CD14-positive monocyte (primary cell): ENCODE measurements around the gene ZSCAN2. TPM values are rescaled to one million over a fixed set of nuclear protein-coding genes. Genes with fewer than 3 reads are reported as not detected.

Experiments
- DNase-seq, 3 donors: peaks; one replicate each; pipeline ENCODE4 v3.0.0-alpha.2; 2011 to 2022
- H2AFZ ChIP-seq: 2 replicates; pipeline ENCODE4 v1.6.0; 2012; ENCODE audit warnings: mild to moderate bottlenecking, low read depth, low read length, inconsistent platforms; ENCODE audit not compliant: insufficient read depth, poor library complexity, severe bottlenecking
- H3K27ac ChIP-seq, 2 donors: 1 replicate in 1 of 2; 2 replicates in 1 of 2; pipeline ENCODE4 v1.5.1; 2012 to 2013; ENCODE audit warnings: low read length in 2 of 2, control low read depth in 1 of 2, inconsistent platforms in 1 of 2, low read depth in 1 of 2, mild to moderate bottlenecking in 1 of 2
- H3K27me3 ChIP-seq, 2 donors: one replicate each; pipeline versions ENCODE4 v1.6.0 to v1.6.1; 2011 to 2013; ENCODE audit warnings: low read length in 2 of 2; ENCODE audit not compliant: control insufficient read depth in 2 of 2, insufficient read depth in 2 of 2
- H3K36me3 ChIP-seq, 2 donors: replicated peaks in 1 of 2; 1 replicate in 1 of 2; 2 replicates in 1 of 2; pipeline versions ENCODE4 v1.5.1 to v1.6.1; 2012 to 2013; ENCODE audit warnings: low read length in 2 of 2, control low read depth in 1 of 2, inconsistent platforms in 1 of 2, mild to moderate bottlenecking in 1 of 2; ENCODE audit not compliant: insufficient read depth in 2 of 2, control insufficient read depth in 1 of 2
- H3K4me1 ChIP-seq, 2 donors: 1 replicate in 1 of 2; 2 replicates in 1 of 2; pipeline versions ENCODE4 v1.5.1 to v1.6.1; 2012 to 2013; ENCODE audit warnings: low read length in 2 of 2, control low read depth in 1 of 2, inconsistent platforms in 1 of 2, mild to moderate bottlenecking in 1 of 2, moderate library complexity in 1 of 2; ENCODE audit not compliant: insufficient read depth in 2 of 2, control insufficient read depth in 1 of 2
- H3K4me2 ChIP-seq: replicated peaks from 2 replicates; pipeline ENCODE3; 2012; ENCODE audit warnings: low read length, moderate library complexity, mild to moderate bottlenecking; ENCODE audit not compliant: poor library complexity, severe bottlenecking; ENCODE audit errors: extremely low read depth
- H3K4me3 ChIP-seq, 3 experiments: fragments of 200-600 bp in 1 of 3; sonication (generic) in 1 of 3; replicated peaks in 1 of 3; 1 replicate in 2 of 3; 2 replicates in 1 of 3; pipeline ENCODE4 v1.5.1; 2011 to 2013; ENCODE audit warnings: low read length in 3 of 3, mild to moderate bottlenecking in 3 of 3, control low read depth in 2 of 3, low read depth in 2 of 3, inconsistent platforms in 1 of 3, moderate library complexity in 1 of 3
- H3K79me2 ChIP-seq: 2 replicates; pipeline ENCODE4 v1.6.0; 2012; ENCODE audit warnings: mild to moderate bottlenecking, control low read depth, inconsistent platforms, low read length, moderate library complexity; ENCODE audit not compliant: insufficient read depth
- H3K9ac ChIP-seq: 2 replicates; pipeline ENCODE4 v1.6.0; 2017; ENCODE audit warnings: low read length, mild to moderate bottlenecking; ENCODE audit not compliant: insufficient read depth, poor library complexity, severe bottlenecking
- H3K9me3 ChIP-seq, 2 donors: replicated peaks in 1 of 2; 1 replicate in 1 of 2; 2 replicates in 1 of 2; pipeline versions ENCODE4 v1.5.1 to v1.6.1; 2012 to 2013; ENCODE audit warnings: low read length in 2 of 2, control low read depth in 1 of 2; ENCODE audit not compliant: control insufficient read depth in 1 of 2, insufficient read depth in 1 of 2
- H4K20me1 ChIP-seq: 2 replicates; pipeline ENCODE4 v1.6.0; 2012; ENCODE audit warnings: mild to moderate bottlenecking, low read length, control low read depth, moderate library complexity; ENCODE audit not compliant: insufficient read depth
- H3K27ac Mint-ChIP-seq, 7 donors: one replicate each; pipeline ENCODE4 v1.8.0; 2020; ENCODE audit warnings: mild to moderate bottlenecking in 7 of 7, mixed read lengths in 7 of 7, moderate library complexity in 6 of 7, inconsistent platforms in 2 of 7
- H3K27me3 Mint-ChIP-seq, 3 donors: one replicate each; pipeline ENCODE4 v1.8.0; 2021 to 2022; ENCODE audit warnings: low read depth in 3 of 3, mild to moderate bottlenecking in 3 of 3, mixed read lengths in 3 of 3, moderate library complexity in 3 of 3, inconsistent platforms in 1 of 3
- H3K36me3 Mint-ChIP-seq, 2 donors: one replicate each; pipeline ENCODE4 v1.8.0; 2020; ENCODE audit warnings: mixed read lengths in 2 of 2, inconsistent platforms in 1 of 2, mild to moderate bottlenecking in 1 of 2
- H3K4me1 Mint-ChIP-seq: one replicate; pipeline ENCODE4 v1.8.0; 2020; ENCODE audit warnings: mild to moderate bottlenecking, mixed read lengths
- H3K4me3 Mint-ChIP-seq, 2 donors: one replicate each; pipeline ENCODE4 v1.8.0; 2020; ENCODE audit warnings: mild to moderate bottlenecking in 2 of 2, mixed read lengths in 2 of 2, moderate library complexity in 1 of 2
- H3K9me3 Mint-ChIP-seq, 7 donors: one replicate each; pipeline ENCODE4 v1.8.0; 2020 to 2022; ENCODE audit warnings: mixed read lengths in 7 of 7, mild to moderate bottlenecking in 6 of 7, moderate library complexity in 6 of 7, inconsistent platforms in 2 of 7
- WGBS: methylation state at CpG from one replicate; pipeline ENCODE4 v1.1.5; 2013; ENCODE audit warnings: missing lambda C conversion rate; ENCODE audit not compliant: insufficient coverage; 5-methylcytosine and 5-hydroxymethylcytosine counted together
- intact Hi-C, 2 donors: fragments of 100-400 bp; cut with micrococcal nuclease; formaldehyde crosslinking; loops; one replicate each; pipeline versions ENCODE4 v1.15.0 to v1.15.1; 2023
- polyA plus RNA-seq, 3 donors: library from polyadenylated mRNA; depleted of rRNA in 1 of 3; unstranded in 2 of 3; stranded (reverse) in 1 of 3; fragments of 300-500 nt in 2 of 3; fragments of >200 nt in 1 of 3; fragmentation: Illumina TruSeq in 2 of 3; gene quantifications; 1 replicate in 2 of 3; 2 replicates in 1 of 3; pipeline ENCODE4 v1.2.3, GENCODE V29; 2012 to 2021
- TF ChIP-seq, protein P1 (sequence below): fragments of 200-600 bp; IDR thresholded peaks from one replicate; pipeline ENCODE4 v1.8.0; 2022; ENCODE audit warnings: antibody characterized with exemption, mild to moderate bottlenecking

The ZSCAN2 gene
- polyA plus RNA-seq, 3 donors: 1.7 to 6.1 (median 3.4) TPM

DNA sequence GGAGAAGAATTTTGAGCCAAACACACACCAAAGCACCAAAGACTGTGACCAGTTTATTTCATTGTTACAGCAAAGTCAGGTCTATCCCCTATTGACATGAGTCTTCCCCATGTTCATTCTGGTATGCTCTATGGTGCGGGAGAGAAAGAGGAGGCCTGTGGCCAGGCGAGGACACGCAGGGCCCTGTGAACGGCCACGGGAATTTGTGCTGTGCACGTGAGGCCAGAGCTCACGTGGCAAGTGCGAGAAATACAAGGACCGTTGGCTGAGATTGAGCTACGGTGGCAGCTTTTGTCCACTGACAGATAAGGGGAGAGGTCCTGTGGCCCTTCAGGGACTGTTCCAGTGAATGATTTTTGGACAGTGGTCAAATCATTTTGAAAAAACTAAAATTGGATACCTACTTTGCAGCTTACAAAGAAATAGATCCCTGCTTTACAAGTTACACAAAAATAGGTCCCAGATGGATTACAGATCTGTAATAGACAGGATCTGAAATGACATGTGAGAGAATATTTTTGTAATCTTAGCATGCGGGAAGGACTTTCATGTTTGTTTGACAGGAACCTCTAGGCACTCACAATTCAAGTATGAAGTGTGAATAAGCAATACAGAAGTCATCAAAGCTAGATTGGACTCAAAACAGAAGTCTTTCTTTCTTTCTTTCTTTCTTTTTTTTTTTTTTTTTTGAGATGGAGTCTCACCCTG lies 9.2 kb downstream of the ZSCAN2 start:
- TF ChIP-seq, protein P1, sequence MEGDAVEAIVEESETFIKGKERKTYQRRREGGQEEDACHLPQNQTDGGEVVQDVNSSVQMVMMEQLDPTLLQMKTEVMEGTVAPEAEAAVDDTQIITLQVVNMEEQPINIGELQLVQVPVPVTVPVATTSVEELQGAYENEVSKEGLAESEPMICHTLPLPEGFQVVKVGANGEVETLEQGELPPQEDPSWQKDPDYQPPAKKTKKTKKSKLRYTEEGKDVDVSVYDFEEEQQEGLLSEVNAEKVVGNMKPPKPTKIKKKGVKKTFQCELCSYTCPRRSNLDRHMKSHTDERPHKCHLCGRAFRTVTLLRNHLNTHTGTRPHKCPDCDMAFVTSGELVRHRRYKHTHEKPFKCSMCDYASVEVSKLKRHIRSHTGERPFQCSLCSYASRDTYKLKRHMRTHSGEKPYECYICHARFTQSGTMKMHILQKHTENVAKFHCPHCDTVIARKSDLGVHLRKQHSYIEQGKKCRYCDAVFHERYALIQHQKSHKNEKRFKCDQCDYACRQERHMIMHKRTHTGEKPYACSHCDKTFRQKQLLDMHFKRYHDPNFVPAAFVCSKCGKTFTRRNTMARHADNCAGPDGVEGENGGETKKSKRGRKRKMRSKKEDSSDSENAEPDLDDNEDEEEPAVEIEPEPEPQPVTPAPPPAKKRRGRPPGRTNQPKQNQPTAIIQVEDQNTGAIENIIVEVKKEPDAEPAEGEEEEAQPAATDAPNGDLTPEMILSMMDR: no peak
- H3K36me3 Mint-ChIP-seq: peaks cover 39 to 43% of the 10 kb centered on the region in 2 donors
- Histone ChIP-seq H3K4me2 (no peak overlapping the region), H2AFZ (no peak overlapping the region), H4K20me1 (no peaks in the 10 kb centered on the region), H3K79me2 (peaks cover 4% of the 10 kb centered on the region), H3K4me3 (no peak overlapping the region), H3K36me3 (peaks cover 10 to 31% of the 10 kb centered on the region in 2 donors), H3K9ac (no peak overlapping the region), H3K9me3 (no peaks in the 10 kb centered on the region), H3K27me3 (no peaks in the 10 kb centered on the region), H3K27ac (no peak overlapping the region), H3K4me1 (peaks cover 0 to under 1% of the 10 kb centered on the region in 2 donors)
- H3K27me3 Mint-ChIP-seq: peaks cover 0 to 2% (median 0%) of the 10 kb centered on the region in 3 donors
- WGBS: 97% methylated on average over 11 of the region's 11 CpGs
- H3K9me3 Mint-ChIP-seq: no peaks in the 10 kb centered on the region
- H3K4me3 Mint-ChIP-seq: no peak overlapping the region
- intact Hi-C loops: no loop called here
- H3K4me1 Mint-ChIP-seq: peaks cover 12% of the 10 kb centered on the region
- no peak for DNase-seq
- H3K27ac Mint-ChIP-seq: peak overlapping the region in 1 of 7 donors; percentile 55

DNA sequence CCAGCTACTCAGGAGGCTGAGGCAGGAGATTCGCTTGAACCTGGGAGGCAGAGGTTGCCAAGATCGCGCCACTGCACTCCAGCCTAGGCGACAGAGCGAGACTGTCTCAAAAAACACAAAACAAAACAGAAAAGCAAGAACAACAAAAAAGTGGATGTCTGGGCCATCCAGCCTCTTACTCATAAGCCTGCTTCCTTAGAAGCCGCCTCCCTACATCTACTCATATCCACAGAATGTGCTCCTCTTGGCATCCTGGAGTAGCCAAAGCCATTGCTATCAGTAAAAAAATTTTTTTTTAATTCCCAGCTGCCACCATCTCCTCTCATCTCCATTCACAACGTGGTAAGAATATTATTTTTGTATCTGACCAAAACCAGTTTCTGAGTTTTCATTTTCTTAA lies 10.8 kb downstream of the ZSCAN2 start:
- Mint-ChIP-seq H3K27ac (no peak overlapping the region), H3K4me1 (peaks cover 20% of the 10 kb centered on the region), H3K4me3 (no peak overlapping the region), H3K27me3 (peaks cover 0 to 4% (median 0%) of the 10 kb centered on the region in 3 donors), H3K36me3 (peaks cover 26 to 28% of the 10 kb centered on the region in 2 donors), H3K9me3 (peaks cover 0 to 2% (median 0%) of the 10 kb centered on the region in 7 donors)
- Histone ChIP-seq H3K27ac (no peak overlapping the region), H3K4me3 (no peak overlapping the region), H3K4me2 (no peak overlapping the region), H3K79me2 (peaks cover 7% of the 10 kb centered on the region), H2AFZ (no peak overlapping the region), H3K9me3 (no peaks in the 10 kb centered on the region), H3K36me3 (peaks cover 5 to 15% of the 10 kb centered on the region in 2 donors), H4K20me1 (no peaks in the 10 kb centered on the region), H3K4me1 (peaks cover 15 to 18% of the 10 kb centered on the region in 2 donors), H3K27me3 (no peaks in the 10 kb centered on the region), H3K9ac (no peak overlapping the region)
- intact Hi-C loops: no loop called here
- TF ChIP-seq, protein P1: no peak
- no peak for DNase-seq
- WGBS: 100% methylated on average over 5 of the region's 7 CpGs
